ENCODE data around the gene KLHL22. TPM values are rescaled to one million over a fixed set of nuclear protein-coding genes. Genes with fewer than 3 reads are reported as not detected.

Gene KLHL22
- total RNA-seq, 4 donors from 2014 or later = 38.0 to 76.9 (median 61.0) TPM

DNA sequence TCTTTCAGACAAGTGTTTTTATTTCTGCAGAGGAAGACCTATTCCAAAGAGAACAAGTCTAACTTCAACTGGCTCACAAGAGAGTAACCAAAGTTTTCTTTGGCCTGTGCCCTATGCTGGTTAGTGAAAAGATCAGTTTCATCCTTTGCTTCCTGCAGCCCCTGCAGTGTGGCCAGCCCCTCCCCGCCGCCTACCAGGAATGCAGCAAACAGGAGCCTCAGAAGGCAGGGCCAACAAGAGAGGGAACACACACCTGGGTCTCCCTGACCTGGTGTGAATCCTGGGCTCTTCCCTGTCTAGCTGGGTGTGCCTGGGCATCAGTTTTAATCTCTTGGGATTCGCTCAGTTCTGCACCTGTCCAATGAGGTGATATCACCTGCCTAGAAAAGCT, 36.4 kb downstream of the KLHL22 start:
- intact Hi-C loops (cut with DNase I) = no loop called here
- H3K4me3 ChIP-seq (replicated peaks in 1 of 3) = no peak overlapping the region

DNA sequence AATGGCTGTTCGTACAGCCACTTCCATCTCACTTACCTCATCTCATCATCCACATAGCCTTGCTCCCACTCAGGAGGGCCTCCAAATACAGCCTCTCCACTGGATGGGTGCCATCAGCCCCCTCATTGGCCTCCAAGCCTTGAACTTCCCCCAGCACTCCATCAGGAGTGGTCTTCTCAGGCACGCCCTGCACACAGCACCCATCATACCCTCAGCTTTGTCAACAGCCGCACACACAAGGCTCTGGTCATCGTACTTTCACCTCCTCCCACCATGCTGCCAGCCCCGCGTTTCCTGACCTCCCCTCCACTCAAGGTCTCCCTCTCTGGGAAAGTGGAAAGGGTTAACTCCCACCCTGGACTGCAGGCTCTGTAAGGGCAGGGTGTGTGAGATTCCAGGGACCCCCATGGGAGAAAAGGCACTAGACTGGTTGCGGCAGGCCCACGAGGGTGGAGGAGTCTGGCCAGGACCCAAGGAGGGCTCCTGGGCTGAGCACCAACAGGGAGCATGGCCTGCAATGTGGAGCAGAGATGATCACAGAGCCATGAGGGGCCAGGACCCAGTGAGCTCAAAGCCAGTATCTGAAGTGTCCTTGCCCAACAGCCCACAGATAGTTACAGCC, 37.0 kb downstream of the KLHL22 start:
- 70 to 82% methylated on average over 8 of the region's 8 CpGs for whole genome bisulfite sequencing, 2 donors
- DNase-seq = no peak
- Histone ChIP-seq H3K4me3 (replicated peaks in 1 of 3) (no peak overlapping the region), H3K27me3 (no peaks in the 10 kb centered on the region), H3K27ac (no peak overlapping the region), H3K36me3 (peaks cover 3 to 5% of the 10 kb centered on the region in 2 donors), H3K9me3 (no peaks in the 10 kb centered on the region), H3K4me1 (peaks cover 0 to 5% of the 10 kb centered on the region in 2 donors)
- TF ChIP-seq POLR2A (IDR thresholded peaks at IDR 0.05) = no peak
- TF ChIP-seq, protein P1, sequence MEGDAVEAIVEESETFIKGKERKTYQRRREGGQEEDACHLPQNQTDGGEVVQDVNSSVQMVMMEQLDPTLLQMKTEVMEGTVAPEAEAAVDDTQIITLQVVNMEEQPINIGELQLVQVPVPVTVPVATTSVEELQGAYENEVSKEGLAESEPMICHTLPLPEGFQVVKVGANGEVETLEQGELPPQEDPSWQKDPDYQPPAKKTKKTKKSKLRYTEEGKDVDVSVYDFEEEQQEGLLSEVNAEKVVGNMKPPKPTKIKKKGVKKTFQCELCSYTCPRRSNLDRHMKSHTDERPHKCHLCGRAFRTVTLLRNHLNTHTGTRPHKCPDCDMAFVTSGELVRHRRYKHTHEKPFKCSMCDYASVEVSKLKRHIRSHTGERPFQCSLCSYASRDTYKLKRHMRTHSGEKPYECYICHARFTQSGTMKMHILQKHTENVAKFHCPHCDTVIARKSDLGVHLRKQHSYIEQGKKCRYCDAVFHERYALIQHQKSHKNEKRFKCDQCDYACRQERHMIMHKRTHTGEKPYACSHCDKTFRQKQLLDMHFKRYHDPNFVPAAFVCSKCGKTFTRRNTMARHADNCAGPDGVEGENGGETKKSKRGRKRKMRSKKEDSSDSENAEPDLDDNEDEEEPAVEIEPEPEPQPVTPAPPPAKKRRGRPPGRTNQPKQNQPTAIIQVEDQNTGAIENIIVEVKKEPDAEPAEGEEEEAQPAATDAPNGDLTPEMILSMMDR (IDR thresholded peaks at IDR 0.05) = no peak
- intact Hi-C loops (cut with DNase I) = no loop called here

More for the DNA sequence above, 36.4 kb downstream of the KLHL22 start:
- Histone ChIP-seq H3K27ac (no peak overlapping the region), H3K27me3 (no peaks in the 10 kb centered on the region), H3K9me3 (no peaks in the 10 kb centered on the region), H3K4me1 (peaks cover 0 to 9% of the 10 kb centered on the region in 2 donors), H3K36me3 (peaks cover 3 to 5% of the 10 kb centered on the region in 2 donors)
- no peak for TF ChIP-seq POLR2A (IDR thresholded peaks at IDR 0.05)
- TF ChIP-seq, protein P1 (IDR thresholded peaks at IDR 0.05) = no peak
- DNase-seq = no peak
- WGBS, 2 donors = 83 to 87% methylated on average over 3 of the region's 3 CpGs

DNA sequence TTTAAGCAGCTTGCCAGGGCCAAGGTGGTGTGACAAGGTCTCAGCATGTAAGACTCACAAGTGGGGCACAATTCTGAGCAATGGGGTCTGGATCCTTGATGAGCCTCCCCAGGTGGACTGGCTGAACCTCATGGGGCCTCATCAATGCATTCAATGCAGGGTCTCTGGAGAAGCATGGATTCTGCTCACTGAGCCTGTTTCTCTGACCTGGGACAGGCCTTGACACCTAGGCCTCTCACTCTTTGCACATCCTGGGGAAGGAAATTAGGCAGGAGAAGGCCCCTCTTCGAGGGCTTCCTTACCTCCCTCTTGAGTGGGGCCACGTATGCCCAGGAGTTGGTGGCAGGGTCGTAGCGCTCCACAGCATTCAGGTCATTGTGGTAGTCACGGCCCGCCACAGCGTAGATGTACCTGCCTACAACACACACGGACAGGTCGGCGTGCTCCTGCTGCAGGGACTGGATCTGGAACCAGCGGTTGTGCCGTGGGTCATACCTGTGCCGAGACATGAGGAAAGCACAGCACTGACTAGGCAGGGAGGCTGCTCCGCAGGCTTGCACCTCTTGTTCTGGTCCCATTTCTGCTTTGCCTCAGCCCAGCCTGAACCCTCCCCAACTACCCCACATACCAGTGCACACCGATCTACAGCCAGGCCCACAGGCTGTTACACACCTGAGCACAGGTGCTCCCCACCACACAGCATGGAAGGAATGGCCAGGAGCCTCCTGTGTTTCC, 37.9 kb downstream of the KLHL22 start:
- Histone ChIP-seq H3K4me3 (replicated peaks in 1 of 3) (no peak overlapping the region), H3K9me3 (no peaks in the 10 kb centered on the region), H3K36me3 (peaks cover 3 to 5% of the 10 kb centered on the region in 2 donors), H3K27ac (no peak overlapping the region), H3K27me3 (no peaks in the 10 kb centered on the region), H3K4me1 (no peaks in the 10 kb centered on the region)
- WGBS, 2 donors = 93 to 100% methylated on average over 1 to 8 of the region's 15 CpGs
- intact Hi-C loops (cut with DNase I) = loop anchor here (2.0 kb wide), 1 partner anchor 39 kb away; no protein-coding TSS in a partner anchor
- no peak for DNase-seq
- TF ChIP-seq, protein P1 (IDR thresholded peaks at IDR 0.05) = no peak
- TF ChIP-seq POLR2A (IDR thresholded peaks at IDR 0.05) = no peak

DNA sequence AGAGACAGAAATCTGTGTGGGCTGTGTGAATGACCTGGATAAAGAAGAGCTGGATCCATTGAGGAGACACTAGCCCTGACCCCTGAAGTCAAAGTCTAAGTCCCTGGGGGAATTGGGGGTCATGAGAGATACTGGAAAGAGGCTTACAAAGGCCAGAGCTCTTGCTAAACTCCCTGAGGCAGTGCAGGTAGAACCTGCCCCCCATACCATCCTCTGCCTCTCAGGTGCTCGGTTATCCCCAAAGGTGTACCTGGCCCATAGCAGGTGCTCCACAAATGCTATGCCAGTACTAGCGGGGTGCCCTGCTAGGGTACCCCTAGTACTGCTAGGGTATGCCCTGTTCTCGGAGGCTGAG, 38.9 kb downstream of the KLHL22 start:
- 89 to 96% methylated on average over 2 to 3 of the region's 3 CpGs for WGBS, 2 donors
- intact Hi-C loops (cut with DNase I) = loop anchor here (2.0 kb wide), 1 partner anchor 38 kb away; no protein-coding TSS in a partner anchor
- no peak for DNase-seq

More for the DNA sequence above, 38.9 kb downstream of the KLHL22 start:
- Histone ChIP-seq H3K27me3 (no peaks in the 10 kb centered on the region), H3K9me3 (no peaks in the 10 kb centered on the region), H3K36me3 (peaks cover 3 to 5% of the 10 kb centered on the region in 2 donors), H3K4me3 (replicated peaks in 1 of 3) (no peak overlapping the region), H3K4me1 (no peaks in the 10 kb centered on the region), H3K27ac (no peak overlapping the region)
- no peak for TF ChIP-seq POLR2A (IDR thresholded peaks at IDR 0.05)
- TF ChIP-seq, protein P1 (IDR thresholded peaks at IDR 0.05) = no peak
